PFSK-1 (cell line): ENCODE data around the gene CNTNAP2.

Experiments
- FOXP2 ChIP-seq: optimal IDR thresholded peaks from 2 replicates; pipeline ENCODE3; 2011; ENCODE audit warnings: borderline replicate concordance, control low read depth, inconsistent platforms; ENCODE audit not compliant: insufficient read depth; ENCODE audit errors: extremely low read length, extremely low read depth
- POLR2AphosphoS5 ChIP-seq: IDR thresholded peaks from 2 replicates; pipeline ENCODE4 v1.6.1; 2012; ENCODE audit warnings: low read depth, mild to moderate bottlenecking, control low read depth, low read length, moderate library complexity
- REST ChIP-seq, 2 experiments: IDR thresholded peaks; 2 replicates each; pipeline versions ENCODE4 v1.6.1 to v1.8.0; 2011 to 2012; ENCODE audit warnings: low read depth in 2 of 2, low read length in 2 of 2, control low read depth in 1 of 2, inconsistent platforms in 1 of 2, mild to moderate bottlenecking in 1 of 2, moderate library complexity in 1 of 2; ENCODE audit not compliant: insufficient read depth in 1 of 2
- TAF1 ChIP-seq: IDR thresholded peaks from 2 replicates; pipeline ENCODE4 v1.6.1; 2012; ENCODE audit warnings: low read length, control low read depth, borderline replicate concordance; ENCODE audit not compliant: insufficient read depth

- TF ChIP-seq REST (IDR thresholded peaks at IDR 0.05; ENCODE audit: insufficient read depth in 1 of 2, low read depth in 2 of 2, low read length in 2 of 2), result no peak
- TF ChIP-seq TAF1, result no peak
- no peak for TF ChIP-seq POLR2AphosphoS5
- no peak for TF ChIP-seq FOXP2
Observed at GRCh38 chr7:148242294-148242821, 2125.8 kb downstream of the CNTNAP2 start.
